Ectodermal cell (in vitro differentiated cells): Measurements from ENCODE around the gene ARL3.

ENCODE experiments used
- H3K27ac ChIP-seq: 2 replicates; pipeline ENCODE4 v1.7.0; 2013; ENCODE audit warnings: mild to moderate bottlenecking, low read depth, low read length; ENCODE audit not compliant: insufficient read depth, poor library complexity, severe bottlenecking
- H3K27me3 ChIP-seq: 2 replicates; pipeline ENCODE4 v1.7.0; 2013; ENCODE audit warnings: mild to moderate bottlenecking, low read length; ENCODE audit not compliant: insufficient read depth, control insufficient read depth, poor library complexity, severe bottlenecking
- H3K36me3 ChIP-seq: one replicate; pipeline ENCODE4 v1.7.0; 2013; ENCODE audit warnings: low read length; ENCODE audit not compliant: control insufficient read depth, insufficient read depth
- H3K4me1 ChIP-seq: one replicate; pipeline ENCODE4 v1.7.0; 2013; ENCODE audit warnings: low read length; ENCODE audit not compliant: control insufficient read depth, insufficient read depth
- H3K4me3 ChIP-seq: 2 replicates; pipeline ENCODE4 v1.7.0; 2013; ENCODE audit warnings: low read depth, low read length, control low read depth; ENCODE audit not compliant: insufficient read depth
- H3K9me3 ChIP-seq: 2 replicates; pipeline ENCODE4 v1.7.0; 2013; ENCODE audit warnings: mild to moderate bottlenecking, low read length, moderate library complexity; ENCODE audit not compliant: control insufficient read depth
- WGBS, 2 experiments: methylation state at CpG; one replicate each; pipeline ENCODE4 v1.1.7; 2013; ENCODE audit warnings: missing lambda C conversion rate in 2 of 2; 5-methylcytosine and 5-hydroxymethylcytosine counted together

The ARL3 gene

DNA sequence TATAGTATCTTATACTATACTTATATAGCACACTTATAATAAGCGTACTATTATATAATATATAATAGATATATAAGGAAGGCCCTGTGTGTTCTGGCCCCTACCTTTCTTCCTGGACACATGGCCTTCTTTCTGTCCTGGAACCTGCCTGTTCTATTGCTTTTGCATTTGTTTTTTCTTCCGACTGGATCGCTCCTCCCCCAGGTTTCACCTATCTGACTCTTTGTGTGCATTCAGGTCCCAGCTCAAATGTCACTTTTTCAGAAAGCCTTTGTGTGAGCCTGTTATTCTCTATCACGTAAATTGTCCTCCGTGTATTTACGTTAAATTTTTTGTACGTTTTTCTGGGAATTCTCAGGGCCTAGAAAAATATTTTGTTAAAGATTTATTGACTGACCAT lies 72.8 kb downstream of the ARL3 start:
- H3K9me3 ChIP-seq, result no peaks in the 10 kb centered on the region
- peak overlapping the region; percentile 85 for H3K4me3 ChIP-seq
- 51 to 55% methylated on average over 6 of the region's 7 CpGs for WGBS, 2 experiments
- no peaks in the 10 kb centered on the region for H3K27me3 ChIP-seq
- H3K4me1 ChIP-seq, result no peaks in the 10 kb centered on the region
- no peak overlapping the region for H3K27ac ChIP-seq
- no peaks in the 10 kb centered on the region for H3K36me3 ChIP-seq

DNA sequence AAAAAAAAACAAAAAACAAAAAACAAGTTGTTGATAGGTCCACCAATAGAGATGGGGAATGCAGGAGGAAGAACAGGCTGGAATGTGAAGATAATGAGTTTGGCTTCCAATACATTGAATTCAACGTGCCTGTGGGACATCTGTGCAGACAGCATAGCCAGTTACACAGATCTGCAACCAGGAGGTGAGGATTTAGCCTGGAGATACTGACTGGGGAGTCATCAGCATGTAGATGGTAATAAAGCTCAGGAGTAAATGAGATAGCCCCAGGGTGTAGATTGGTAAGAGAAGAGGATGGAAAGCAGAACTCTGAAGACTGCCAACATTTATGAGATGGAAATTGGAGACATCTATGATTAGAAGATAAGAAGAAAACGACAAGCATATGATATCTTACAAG lies 74.7 kb downstream of the ARL3 start:
- H3K27ac ChIP-seq, result no peak overlapping the region
- H3K9me3 ChIP-seq, result no peaks in the 10 kb centered on the region
- H3K4me3 ChIP-seq, result no peak overlapping the region
- H3K4me1 ChIP-seq, result no peaks in the 10 kb centered on the region
- no peaks in the 10 kb centered on the region for H3K27me3 ChIP-seq
- H3K36me3 ChIP-seq, result no peaks in the 10 kb centered on the region
- WGBS, 2 experiments, result 78% methylated on average over 2 of the region's 2 CpGs

DNA sequence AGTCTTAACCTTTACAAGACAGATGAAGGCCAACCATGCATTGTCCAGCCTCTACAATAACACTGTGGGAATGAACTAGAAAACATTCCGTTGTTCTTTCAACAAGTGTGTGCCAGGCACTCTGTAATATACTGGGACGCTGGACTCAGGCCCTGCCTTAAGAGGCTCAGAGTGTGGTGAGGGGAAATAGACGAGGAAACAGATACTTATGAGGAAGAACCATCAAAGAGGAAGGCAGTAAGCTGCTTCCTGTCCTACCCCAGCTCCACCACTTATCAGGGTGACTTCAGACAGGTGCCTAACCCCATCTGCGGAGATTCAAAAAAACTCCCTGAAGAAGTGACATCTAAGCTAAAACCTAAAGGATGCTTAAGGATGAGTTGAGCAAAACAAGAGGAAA lies 78.8 kb downstream of the ARL3 start:
- H3K27me3 ChIP-seq, result no peaks in the 10 kb centered on the region
- H3K4me1 ChIP-seq, result peaks cover 19% of the 10 kb centered on the region
- no peak overlapping the region for H3K27ac ChIP-seq
- H3K9me3 ChIP-seq, result no peaks in the 10 kb centered on the region
- no peaks in the 10 kb centered on the region for H3K36me3 ChIP-seq
- WGBS, 2 experiments, result 81 to 91% methylated on average over 4 of the region's 4 CpGs
- H3K4me3 ChIP-seq, result no peak overlapping the region

DNA sequence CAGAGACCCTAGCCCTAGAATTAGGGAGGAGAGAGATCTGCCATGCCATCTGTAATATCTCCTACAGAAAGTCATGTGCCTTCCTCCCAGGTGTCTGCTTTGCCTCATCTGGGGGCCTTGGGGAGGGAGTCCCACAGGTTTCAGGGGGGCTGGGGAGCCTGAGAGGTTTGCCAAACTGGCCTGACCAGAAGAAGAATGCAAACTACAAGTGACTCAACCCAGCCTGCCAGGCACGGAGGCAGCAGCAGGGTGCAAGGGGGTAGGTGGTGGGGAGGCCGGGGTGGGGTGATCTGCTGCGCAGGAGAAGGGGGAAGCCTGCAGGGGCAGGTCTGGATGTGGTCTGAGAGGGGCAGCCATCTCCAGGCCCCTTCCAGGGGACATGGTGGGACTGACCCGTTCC lies 79.5 kb downstream of the ARL3 start:
- Histone ChIP-seq H3K27ac (no peak overlapping the region), H3K4me1 (peaks cover 25% of the 10 kb centered on the region), H3K36me3 (no peaks in the 10 kb centered on the region), H3K4me3 (no peak overlapping the region), H3K9me3 (no peaks in the 10 kb centered on the region), H3K27me3 (no peaks in the 10 kb centered on the region)
- 72 to 78% methylated on average over 4 of the region's 4 CpGs for WGBS, 2 experiments

DNA sequence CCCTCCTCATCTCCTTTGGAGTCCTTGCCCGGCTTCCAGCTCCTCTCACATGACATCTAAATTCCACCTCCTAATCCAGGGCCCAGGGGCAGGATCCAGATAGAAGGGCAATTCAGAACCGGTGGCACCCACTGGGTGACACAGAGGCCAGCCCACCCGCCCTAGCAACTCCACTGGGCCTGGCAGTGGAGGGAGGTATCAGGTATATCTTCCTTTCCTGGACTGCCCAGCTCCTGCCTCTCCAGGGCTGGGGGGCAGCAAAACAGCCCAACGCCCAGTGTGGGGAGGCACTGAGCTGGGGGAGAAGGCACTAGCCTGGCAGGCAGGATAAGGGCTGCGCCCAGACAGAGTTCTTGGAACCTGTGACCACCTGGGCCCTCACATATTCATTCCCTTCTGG lies 80.3 kb downstream of the ARL3 start:
- 91 to 94% methylated on average over 5 of the region's 5 CpGs for WGBS, 2 experiments

DNA sequence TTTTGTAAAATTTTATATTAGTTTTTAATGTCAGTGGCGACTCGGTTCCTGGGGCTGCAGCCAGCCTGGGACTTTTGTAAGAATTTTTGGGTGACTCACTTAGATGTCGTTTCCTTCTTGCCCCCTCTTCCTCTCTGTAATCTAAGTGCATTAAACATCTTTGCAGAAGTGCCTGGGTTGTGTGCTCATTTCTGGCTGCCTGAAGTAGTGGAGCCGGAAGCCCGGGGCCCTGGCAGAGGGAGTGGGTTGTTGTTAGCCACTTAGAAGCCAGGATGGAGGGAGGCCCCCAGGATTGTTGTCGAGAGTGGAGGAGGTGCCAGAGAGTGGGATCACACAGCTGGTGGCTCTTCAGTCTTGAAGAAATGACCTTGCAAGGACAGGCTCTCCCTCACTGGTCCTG lies 80.9 kb downstream of the ARL3 start:
- H3K4me1 ChIP-seq, result peaks cover 36% of the 10 kb centered on the region
- no peaks in the 10 kb centered on the region for H3K36me3 ChIP-seq
- WGBS, 2 experiments, result 71 to 79% methylated on average over 6 of the region's 6 CpGs
- no peaks in the 10 kb centered on the region for H3K27me3 ChIP-seq
- no peak overlapping the region for H3K27ac ChIP-seq
- no peak overlapping the region for H3K4me3 ChIP-seq
- no peaks in the 10 kb centered on the region for H3K9me3 ChIP-seq

More for the DNA sequence above, 80.3 kb downstream of the ARL3 start:
- Histone ChIP-seq H3K4me3 (no peak overlapping the region), H3K27me3 (no peaks in the 10 kb centered on the region), H3K36me3 (no peaks in the 10 kb centered on the region), H3K4me1 (peaks cover 32% of the 10 kb centered on the region), H3K9me3 (no peaks in the 10 kb centered on the region), H3K27ac (no peak overlapping the region)

DNA sequence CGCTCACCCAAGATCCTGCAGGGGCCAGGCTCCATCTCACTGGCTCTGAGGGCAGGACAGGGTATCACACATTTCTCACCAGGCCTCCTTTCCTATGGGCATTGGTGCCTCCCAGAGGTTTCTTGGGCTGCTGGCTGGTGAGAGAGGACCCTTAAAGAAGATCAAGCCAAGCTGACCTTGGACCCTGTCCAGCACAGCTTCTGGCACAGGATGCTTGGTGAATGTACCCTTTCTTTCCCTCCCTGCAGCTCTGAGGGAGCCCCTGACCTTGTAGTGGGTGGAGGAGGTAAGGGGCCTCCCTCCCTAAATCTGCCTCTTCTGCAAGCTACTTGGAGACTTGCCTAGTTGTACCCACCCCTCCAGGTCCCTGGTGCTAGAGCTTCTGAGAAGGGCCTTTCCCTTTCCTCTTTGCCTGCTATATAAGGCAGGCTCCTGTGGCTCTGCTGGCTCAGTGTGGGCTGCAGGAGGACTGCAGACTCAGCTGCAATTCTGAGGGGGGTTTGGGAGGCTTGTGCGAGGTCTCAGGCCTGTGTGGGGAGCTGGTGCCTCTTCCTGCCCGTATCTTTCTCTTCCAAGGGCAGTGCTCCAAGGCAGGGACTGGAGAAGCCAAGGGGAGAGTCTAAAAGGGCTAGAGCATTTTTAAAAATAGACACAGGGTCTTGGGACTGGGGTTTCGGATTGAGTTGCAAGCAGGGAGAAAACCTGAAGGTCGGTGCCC lies 81.6 kb downstream of the ARL3 start:
- H3K9me3 ChIP-seq, result no peaks in the 10 kb centered on the region
- H3K27ac ChIP-seq, result no peak overlapping the region
- no peaks in the 10 kb centered on the region for H3K36me3 ChIP-seq
- WGBS, 2 experiments, result 84 to 85% methylated on average over 5 of the region's 5 CpGs
- peaks cover 43% of the 10 kb centered on the region for H3K4me1 ChIP-seq
- H3K4me3 ChIP-seq, result no peak overlapping the region
- H3K27me3 ChIP-seq, result no peaks in the 10 kb centered on the region

DNA sequence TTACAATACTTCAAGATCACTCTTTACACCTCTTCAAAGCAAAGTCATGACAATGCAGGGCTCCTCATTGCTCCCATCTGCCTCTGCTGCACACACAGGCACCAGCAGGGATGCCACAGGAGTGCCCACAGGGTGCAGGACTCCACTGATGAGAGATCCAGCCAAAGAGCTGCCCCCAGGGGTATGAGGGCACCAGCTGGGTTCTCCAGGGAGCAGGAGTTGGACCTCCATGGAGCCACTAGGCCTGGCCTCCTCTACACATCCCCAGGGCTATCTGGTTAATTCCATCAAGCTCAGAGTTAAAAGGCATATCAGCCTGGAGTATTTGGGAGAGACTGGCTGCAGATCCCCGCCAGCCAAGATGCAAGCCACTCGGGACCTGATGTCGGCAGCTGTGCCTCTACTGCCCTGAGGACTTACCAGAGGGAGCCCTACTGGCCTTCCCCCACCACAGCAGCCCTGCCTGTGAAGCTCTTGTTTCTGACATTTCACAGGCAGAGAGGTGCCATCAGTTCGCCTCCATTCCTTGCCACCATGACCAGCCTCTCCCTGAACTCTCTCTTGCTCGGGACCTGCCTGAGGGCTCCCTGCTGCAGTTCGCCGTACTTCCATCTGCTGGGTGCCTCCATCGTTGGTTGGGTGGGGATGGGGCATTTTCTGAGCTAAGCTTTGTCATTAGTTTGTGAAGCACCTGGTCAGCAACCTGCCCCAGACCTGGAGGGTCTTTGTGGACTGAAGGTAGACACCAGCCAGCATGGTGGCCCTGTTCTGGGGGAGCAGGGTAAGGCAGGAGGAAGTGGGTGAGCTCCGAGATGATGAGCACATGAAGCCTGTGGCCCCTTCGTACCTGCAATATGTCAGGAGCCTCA lies 82.4 kb downstream of the ARL3 start:
- H3K36me3 ChIP-seq, result no peaks in the 10 kb centered on the region
- no peaks in the 10 kb centered on the region for H3K27me3 ChIP-seq
- H3K27ac ChIP-seq, result no peak overlapping the region
- peaks cover 51% of the 10 kb centered on the region for H3K4me1 ChIP-seq
- H3K4me3 ChIP-seq, result no peak overlapping the region
- H3K9me3 ChIP-seq, result no peaks in the 10 kb centered on the region
- WGBS, 2 experiments, result 95 to 96% methylated on average over 10 of the region's 10 CpGs

- Histone ChIP-seq H3K4me3 (no peak overlapping the region), H3K36me3 (no peaks in the 10 kb centered on the region), H3K27ac (no peak overlapping the region), H3K27me3 (no peaks in the 10 kb centered on the region), H3K9me3 (no peaks in the 10 kb centered on the region), H3K4me1 (peaks cover 62% of the 10 kb centered on the region)
- WGBS, 2 experiments, result 87 to 93% methylated on average over 5 to 6 of the region's 6 CpGs
Measured at GRCh38 chr10:102630663-102631062, 83.5 kb downstream of the ARL3 start.
